GM18511 (cell line): Measurements from ENCODE around the gene LRP1.

Experiments
- ATAC-seq: cut with Tn5 transposase; IDR thresholded peaks from one replicate; pipeline ENCODE4 v1.9.1; 2021; ENCODE audit warnings: mild to moderate bottlenecking, moderate library complexity; ENCODE audit not compliant: unreplicated experiment

Gene LRP1

DNA sequence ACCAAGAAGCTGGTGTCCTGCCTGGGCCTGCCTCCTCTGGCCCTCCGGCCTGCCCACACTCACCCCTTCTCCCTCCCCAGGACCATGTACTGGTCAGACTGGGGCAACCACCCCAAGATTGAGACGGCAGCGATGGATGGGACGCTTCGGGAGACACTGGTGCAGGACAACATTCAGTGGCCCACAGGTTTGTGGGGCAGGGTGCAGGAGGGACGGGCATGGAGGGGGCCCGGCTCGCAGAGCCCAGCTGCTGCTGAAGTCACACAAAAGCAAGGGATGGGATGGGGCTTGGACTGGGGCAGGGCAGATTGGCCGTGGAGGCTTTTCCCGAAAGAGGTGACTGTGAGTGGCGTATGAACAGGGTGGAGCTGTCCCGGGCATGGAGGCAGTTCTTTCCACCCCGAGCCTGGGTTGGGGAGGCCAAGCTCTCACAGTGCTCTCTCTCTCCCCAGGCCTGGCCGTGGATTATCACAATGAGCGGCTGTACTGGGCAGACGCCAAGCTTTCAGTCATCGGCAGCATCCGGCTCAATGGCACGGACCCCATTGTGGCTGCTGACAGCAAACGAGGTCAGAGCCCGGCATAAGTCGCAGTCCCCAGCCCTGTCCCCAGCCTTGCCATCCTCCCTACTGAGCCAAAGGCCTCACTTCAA lies 80.5 kb downstream of the LRP1 start:
- no peak for ATAC-seq

DNA sequence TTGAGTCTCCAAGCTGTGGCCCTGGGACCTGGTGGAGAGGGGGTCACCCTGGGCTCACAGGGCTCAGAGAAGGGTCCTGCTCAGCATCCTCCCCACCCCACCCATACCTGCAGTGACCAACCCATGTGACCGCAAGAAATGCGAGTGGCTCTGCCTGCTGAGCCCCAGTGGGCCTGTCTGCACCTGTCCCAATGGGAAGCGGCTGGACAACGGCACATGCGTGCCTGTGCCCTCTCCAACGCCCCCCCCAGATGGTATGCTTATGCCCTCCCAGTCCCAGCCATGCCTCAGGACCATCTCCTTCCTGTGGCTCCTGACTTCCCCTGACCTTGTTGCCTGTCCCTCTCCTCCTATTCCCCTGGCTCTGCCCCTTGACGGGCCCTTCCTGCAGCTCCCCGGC lies 81.6 kb downstream of the LRP1 start:
- no peak for ATAC-seq

DNA sequence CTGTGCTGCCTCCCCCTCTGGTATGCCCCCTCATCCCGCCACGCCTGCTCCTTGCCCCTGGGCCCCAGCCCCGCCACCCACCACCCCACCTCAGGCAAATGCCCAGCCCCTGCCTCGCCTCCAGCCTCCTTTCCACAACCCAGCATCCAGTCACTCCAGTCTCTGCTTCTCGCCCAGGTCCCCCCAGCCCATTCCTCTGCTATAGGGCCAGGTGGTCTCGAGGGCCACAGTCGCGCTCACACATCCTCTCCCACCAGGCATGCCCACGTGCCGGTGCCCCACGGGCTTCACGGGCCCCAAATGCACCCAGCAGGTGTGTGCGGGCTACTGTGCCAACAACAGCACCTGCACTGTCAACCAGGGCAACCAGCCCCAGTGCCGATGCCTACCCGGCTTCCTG lies 82.2 kb downstream of the LRP1 start:
- no peak for ATAC-seq

- ATAC-seq, result no peak
These were observed 82.8 kb downstream of the LRP1 start for GRCh38 chr12:57210926-57211692.

DNA sequence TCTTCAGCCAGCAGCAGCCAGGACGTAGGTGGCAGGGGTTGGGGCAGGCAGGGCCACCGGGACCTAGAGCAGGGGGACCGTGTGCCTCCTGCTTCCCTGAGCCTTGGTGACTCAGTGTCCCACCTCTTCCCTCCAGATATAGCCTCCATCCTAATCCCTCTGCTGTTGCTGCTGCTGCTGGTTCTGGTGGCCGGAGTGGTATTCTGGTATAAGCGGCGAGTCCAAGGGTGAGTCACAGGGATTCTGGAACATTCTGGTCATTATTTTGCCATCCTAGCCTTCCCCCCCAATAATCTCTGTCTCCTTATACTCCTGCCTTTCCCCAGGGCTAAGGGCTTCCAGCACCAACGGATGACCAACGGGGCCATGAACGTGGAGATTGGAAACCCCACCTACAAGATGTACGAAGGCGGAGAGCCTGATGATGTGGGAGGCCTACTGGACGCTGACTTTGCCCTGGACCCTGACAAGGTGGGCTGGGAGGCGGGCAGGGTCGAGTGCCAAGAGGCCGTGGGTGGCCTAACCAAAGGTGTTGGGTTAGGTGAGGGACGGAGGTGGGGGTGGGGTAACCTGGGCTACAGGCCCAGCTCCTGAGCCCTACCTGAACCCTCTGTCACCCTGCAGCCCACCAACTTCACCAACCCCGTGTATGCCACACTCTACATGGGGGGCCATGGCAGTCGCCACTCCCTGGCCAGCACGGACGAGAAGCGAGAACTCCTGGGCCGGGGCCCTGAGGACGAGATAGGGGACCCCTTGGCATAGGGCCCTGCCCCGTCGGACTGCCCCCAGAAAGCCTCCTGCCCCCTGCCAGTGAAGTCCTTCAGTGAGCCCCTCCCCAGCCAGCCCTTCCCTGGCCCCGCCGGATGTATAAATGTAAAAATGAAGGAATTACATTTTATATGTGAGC lies 83.8 kb downstream of the LRP1 start:
- ATAC-seq, result no peak

DNA sequence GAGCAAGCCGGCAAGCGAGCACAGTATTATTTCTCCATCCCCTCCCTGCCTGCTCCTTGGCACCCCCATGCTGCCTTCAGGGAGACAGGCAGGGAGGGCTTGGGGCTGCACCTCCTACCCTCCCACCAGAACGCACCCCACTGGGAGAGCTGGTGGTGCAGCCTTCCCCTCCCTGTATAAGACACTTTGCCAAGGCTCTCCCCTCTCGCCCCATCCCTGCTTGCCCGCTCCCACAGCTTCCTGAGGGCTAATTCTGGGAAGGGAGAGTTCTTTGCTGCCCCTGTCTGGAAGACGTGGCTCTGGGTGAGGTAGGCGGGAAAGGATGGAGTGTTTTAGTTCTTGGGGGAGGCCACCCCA lies 84.4 kb downstream of the LRP1 start:
- ATAC-seq, result no peak

DNA sequence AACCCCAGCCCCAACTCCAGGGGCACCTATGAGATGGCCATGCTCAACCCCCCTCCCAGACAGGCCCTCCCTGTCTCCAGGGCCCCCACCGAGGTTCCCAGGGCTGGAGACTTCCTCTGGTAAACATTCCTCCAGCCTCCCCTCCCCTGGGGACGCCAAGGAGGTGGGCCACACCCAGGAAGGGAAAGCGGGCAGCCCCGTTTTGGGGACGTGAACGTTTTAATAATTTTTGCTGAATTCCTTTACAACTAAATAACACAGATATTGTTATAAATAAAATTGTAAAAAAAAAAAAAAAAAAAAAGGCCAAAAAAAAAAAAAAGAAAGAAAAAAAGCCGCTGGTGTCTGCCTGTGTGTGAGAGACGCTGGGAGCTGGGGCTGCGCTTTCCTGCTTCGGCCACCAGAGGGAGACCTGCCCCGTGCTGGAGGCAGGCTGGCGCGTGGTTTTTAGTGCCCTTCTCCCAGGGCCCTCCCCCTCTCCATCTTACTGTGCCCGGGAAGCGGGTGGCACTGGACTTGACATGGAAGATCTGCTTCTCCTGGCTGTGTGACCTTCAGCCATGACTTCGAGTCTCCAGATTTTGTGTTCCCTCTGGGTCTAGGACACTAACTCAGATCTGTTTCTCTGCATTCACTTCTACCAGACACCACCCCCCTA lies 84.9 kb downstream of the LRP1 start:
- no peak for ATAC-seq

- ATAC-seq, result no peak
These were observed 85.6 kb downstream of the LRP1 start for GRCh38 chr12:57213763-57214397.

GRCh38 chr12:57214398-57214781 lies 86.1 kb downstream of the LRP1 start:
- peak; percentile 42 for ATAC-seq

DNA sequence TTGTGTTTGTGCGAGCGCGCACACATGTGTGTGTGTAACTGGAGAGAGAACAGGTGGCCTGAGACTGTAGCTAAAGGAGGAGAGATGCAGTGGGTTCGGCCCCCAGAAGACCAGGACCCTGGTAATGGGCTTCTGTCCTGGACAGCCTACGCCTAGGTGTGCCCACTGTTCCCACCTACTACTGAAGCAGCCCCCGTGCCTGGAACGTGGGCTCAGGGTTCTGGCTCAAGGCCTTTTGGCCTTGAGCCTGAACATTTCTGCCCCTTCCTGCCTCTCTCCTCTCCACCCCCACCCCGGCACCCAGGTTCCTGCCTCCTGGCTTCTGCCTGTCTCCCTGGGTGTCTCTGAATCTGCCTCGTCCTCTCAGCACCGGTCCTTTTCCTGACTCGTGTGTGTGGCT lies 86.8 kb downstream of the LRP1 start:
- no peak for ATAC-seq

DNA sequence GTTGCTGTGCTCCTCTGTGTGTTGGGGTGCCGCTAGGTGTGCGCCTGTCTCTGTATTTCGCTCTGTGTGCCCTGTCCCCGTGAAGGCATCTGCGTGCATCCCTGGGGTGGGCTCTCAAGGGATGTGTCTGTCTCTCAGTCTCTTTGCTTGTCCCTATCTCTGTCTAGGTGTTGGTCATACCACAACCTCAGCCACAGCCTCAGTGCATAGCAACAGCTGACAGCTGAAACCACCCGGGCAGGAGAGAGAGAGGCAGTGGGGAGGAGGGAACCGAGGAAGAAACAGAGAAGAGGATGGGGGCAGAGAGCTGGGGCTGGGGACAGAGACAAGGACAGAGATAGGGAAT lies 87.4 kb downstream of the LRP1 start:
- peak; percentile 53 for ATAC-seq

DNA sequence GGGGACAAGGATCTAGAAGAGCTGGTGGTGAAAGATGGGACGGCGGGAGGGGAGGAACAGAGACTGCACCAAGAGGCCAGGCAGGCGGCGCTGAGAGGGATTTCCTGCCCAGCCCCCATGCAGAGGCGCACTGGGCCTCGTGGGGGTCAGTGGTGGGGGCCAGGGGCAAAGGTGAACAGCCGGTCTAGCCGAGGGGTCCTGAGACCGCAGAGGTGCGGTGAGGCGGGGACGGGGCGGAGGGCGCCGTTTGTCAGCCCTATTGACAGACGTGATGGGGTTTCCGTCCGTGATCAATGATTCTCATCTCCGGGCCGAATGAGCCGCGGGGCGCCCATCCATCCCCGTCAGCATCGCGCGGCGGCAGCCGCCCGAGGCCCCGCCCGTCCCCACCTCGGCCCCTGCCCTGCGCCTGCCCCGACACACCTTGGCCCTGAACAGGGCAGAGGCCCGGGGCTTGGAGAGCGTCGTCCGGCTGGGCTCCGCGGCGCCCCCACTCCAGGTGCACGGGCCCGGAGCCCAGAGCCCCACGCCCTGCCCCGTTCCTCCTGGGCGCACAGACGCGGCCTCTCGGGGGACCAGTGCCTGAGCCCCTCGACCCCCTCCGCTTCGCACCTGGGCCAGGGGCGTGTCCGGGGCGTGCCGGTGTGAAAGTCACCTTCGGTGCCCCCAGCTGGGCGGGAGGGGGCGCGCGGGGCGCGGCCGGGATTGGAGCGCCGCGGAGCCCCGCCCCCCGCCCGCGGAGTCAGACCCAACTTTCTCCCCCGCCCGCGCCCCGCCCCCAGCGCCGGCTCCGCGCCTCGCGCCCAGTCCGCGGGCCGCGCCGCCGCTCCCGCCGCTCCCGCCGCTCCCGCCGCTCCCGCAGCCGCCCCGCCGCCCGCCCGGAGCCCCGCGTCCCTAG lies 88.0 kb downstream of the LRP1 start, which contains the start of gene NXPH4:
NXPH4 (plus strand) TSS at position 781 of the 898 bp plus-strand sequence. CDS start 176 bp downstream, outside the sequence.
- peak; percentile 29 for ATAC-seq

DNA sequence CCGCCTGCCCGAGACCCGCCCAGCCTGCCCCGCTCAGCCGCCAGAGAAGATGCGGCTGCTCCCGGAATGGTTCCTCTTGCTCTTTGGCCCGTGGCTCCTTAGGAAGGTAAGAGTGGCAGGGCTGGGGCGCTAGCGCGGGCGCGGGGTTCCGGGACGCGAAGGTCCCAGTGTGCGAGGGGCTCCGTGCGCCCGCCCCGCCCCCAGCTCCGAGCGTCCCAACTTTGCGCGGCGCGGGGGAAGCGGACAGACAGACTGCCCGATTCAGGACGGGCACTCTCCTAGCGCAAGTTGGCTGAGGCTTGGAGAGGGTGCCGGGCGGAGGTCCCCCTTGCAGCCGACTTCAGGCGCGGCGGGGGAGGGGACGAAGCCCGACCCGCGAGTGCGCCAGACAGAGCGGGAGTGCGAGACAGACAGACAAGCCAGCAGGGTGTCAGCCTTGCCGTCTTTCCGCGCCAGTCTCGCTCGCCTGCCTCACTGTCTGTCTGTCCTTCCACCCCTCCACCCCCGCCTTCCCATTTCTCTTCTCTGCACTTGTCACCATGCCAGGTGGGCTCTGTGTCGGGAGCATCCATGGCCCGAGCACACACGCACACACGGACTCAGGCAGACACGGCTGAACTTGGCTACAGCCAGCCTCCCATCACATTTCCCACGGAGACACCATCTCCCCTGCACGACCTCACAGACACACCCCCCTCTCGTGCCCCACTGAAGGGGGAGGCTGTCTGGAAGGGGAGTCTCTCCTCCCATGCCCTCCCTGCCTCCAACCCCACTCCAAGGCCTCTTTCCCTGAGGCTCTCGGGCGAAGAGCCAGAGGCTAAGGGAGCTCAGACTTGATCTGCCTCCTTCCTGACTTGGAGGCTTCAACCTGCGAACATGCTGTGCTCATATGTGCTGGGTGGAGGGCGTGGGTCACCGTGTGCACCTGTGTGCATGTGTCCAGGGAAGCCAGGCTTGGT lies 88.9 kb downstream of the LRP1 start:
- no peak for ATAC-seq

DNA sequence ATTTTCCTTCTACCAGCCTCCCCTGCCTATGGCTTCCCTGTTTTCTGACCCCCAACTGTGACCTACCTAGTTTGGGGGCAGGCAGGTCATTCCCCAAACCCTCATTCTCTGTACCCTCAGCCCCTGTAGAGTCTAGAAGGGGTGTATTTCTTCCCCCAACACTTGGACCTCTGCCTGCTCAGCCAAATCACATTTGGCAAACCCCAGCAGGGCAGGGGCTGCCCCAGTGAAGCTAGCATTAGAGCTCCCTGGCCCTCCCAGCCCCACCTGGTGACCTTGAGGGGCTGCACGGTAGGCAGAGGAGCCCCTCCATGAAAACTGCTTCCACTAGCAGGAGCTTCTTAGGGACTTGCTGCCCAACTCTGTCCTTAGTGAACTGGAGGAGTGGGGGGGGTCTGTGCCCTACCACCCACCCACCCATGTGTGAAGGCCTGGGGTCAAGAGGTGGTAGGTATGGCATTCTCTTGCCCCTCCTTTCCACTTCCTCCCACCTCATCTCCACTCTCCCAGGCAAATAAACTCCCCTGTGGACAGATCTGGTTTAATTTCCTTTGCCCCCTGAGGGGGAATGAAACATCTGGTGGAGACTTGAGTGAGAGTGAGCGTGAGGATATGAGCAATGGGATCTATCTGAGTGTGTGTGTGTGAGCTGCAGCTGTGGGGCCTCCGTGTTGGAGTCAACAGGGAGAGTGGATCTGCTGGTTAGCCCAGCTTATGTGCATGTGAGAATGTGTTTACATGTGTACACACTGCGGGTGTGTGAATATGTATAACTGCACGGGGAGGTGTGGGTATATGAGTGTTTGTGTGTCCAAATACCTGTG lies 90.0 kb downstream of the LRP1 start:
- ATAC-seq, result no peak

- ATAC-seq, result no peak
These were observed 91.1 kb downstream of the LRP1 start for GRCh38 chr12:57219205-57219992.

- no peak for ATAC-seq
These were observed 91.9 kb downstream of the LRP1 start for GRCh38 chr12:57219993-57220754.
